Hypothalamus (tissue), 51 donors: ENCODE data around the gene KRT32.

ENCODE experiments used
- DNase-seq, 51 donors: peaks; one replicate each; lab custom pipeline; 2025; lab: John Stamatoyannopoulos, UW

Gene KRT32

GRCh38 chr17:41468346-41468745, 1.2 kb upstream of the KRT32 start:
- no peak for DNase-seq

- no peak for DNase-seq
These were observed 375 bp upstream of the KRT32 start for GRCh38 chr17:41467561-41467960.

- peak in 2 of 51 donors; percentile 44 to 47 for DNase-seq
These were observed 2.5 kb downstream of the KRT32 start for GRCh38 chr17:41464682-41465081.

GRCh38 chr17:41464173-41464572, 3.0 kb downstream of the KRT32 start:
- DNase-seq, result no peak

- no peak for DNase-seq
These were observed 3.4 kb downstream of the KRT32 start for GRCh38 chr17:41463746-41464145.

GRCh38 chr17:41462705-41463104, 4.5 kb downstream of the KRT32 start:
- DNase-seq, result no peak

- no peak for DNase-seq
These were observed 9.5 kb downstream of the KRT32 start for GRCh38 chr17:41457676-41458075.

GRCh38 chr17:41456204-41456603, 11.0 kb downstream of the KRT32 start:
- no peak for DNase-seq

- no peak for DNase-seq
These were observed 11.9 kb downstream of the KRT32 start for GRCh38 chr17:41455236-41455635.

- DNase-seq, result no peak
These were observed 14.1 kb downstream of the KRT32 start for GRCh38 chr17:41453066-41453465.

- DNase-seq, result no peak
These were observed 14.9 kb downstream of the KRT32 start for GRCh38 chr17:41452281-41452680.

GRCh38 chr17:41451154-41451728, 15.9 kb downstream of the KRT32 start:
- DNase-seq, result no peak

- DNase-seq, result no peak
These were observed 18.2 kb downstream of the KRT32 start for GRCh38 chr17:41449008-41449407.

- no peak for DNase-seq
These were observed 18.7 kb downstream of the KRT32 start for GRCh38 chr17:41448506-41448905.

- no peak for DNase-seq
These were observed 20.4 kb downstream of the KRT32 start for GRCh38 chr17:41446806-41447205.

- no peak for DNase-seq
These were observed 22.5 kb downstream of the KRT32 start for GRCh38 chr17:41444640-41445039.

- no peak for DNase-seq
These were observed 23.0 kb downstream of the KRT32 start for GRCh38 chr17:41444186-41444585.

- DNase-seq, result no peak
These were observed 24.4 kb downstream of the KRT32 start for GRCh38 chr17:41442739-41443138.

- no peak for DNase-seq
These were observed 26.6 kb downstream of the KRT32 start, which contains the start of gene KRT38 for GRCh38 chr17:41440531-41441033. Gene KRT38, minus strand, starts transcription at chr17:41440983. Its CDS starts 62 bp downstream, at chr17:41440921.

- DNase-seq, result no peak
These were observed 27.8 kb downstream of the KRT32 start for GRCh38 chr17:41439375-41439774.

- peak in 1 of 51 donors; percentile 0 for DNase-seq
These were observed 29.4 kb downstream of the KRT32 start for GRCh38 chr17:41437769-41438168.

- no peak for DNase-seq
These were observed 29.9 kb downstream of the KRT32 start for GRCh38 chr17:41437254-41437653.

GRCh38 chr17:41434415-41434814, 32.8 kb downstream of the KRT32 start:
- no peak for DNase-seq
